ENCODE results near the gene TSC22D3.
"Not testable (repeated sequence)": the region's sequence is repeated elsewhere in the genome, so short reads cannot be mapped to it uniquely, and the experiment has no call there.

The TSC22D3 gene

GRCh38 chrX:107775734-107776511 is at the start of gene TSC22D3:
TSS of gene TSC22D3 (minus strand) at chrX:107775787. CDS start at chrX:107775419, 368 bp downstream.
- in situ Hi-C loops (cut with MboI; ENCODE audit: low sequenced_read_pairs): no loop called here

- in situ Hi-C loops (cut with MboI; ENCODE audit: low sequenced_read_pairs): no loop called here
Observed at GRCh38 chrX:107823456-107823855, 47.9 kb upstream of the TSC22D3 start.

DNA sequence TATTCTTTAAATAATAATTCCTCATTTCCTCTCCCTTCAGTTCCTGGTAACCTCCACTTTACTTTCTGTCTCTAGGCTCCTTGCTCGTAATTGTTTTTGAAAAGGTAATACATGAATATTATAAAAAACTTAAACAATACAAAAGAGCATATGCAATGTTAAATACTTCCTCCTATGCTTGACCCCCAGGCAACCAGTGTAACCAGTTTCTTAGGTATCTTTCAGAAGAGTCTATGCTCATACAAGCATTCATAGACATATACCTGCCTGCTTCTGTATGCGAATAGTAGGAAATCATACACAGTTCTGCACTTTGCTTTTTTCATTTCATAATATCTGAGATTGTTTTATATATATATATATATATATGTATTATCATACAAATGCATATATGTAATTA is 47.5 kb upstream of the TSC22D3 start:
- in situ Hi-C loops (cut with MboI; ENCODE audit: low sequenced_read_pairs): no loop called here

- in situ Hi-C loops (cut with MboI; ENCODE audit: low sequenced_read_pairs): no loop called here
Observed at GRCh38 chrX:107818900-107819521, 43.4 kb upstream of the TSC22D3 start.

DNA sequence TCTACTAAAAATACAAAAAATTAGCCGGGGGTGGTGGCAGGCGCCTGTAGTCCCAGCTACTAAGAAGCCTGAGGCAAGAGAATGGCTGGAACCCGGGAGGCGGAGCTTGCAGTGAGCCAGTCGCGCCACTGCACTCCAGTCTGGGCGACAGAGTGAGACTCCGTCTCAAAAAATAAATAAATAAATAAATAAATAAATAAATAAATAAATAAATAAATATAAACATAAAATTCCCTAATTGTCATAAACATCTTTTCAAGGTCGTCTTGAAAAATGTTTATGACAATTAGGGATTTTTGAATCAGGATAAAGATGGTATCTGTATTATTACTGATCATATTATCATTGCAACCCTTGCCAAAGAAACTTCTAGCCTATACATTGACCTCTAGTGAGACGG is 34.5 kb upstream of the TSC22D3 start:
- in situ Hi-C loops (cut with MboI; ENCODE audit: low sequenced_read_pairs): not testable (repeated sequence)

DNA sequence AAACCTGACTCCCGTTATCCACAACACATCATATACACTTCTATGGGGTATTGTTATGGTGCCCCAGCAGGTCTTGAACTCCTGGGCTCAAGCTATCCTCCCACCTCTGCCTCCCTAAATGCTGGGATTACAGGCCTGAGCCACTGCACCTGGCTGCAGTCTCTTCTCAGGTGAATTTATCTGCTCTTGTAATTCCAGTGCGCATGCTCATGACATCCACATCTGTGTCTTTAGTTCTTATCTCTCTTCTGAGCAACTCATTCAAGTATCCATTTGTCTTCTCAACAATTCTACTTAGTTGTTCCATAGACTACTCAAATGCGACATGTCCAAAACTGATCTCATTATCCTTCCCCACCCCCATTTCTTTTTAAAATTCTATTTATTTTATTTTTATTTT is 29.6 kb upstream of the TSC22D3 start:
- in situ Hi-C loops (cut with MboI; ENCODE audit: low sequenced_read_pairs): no loop called here

- in situ Hi-C loops (cut with MboI; ENCODE audit: low sequenced_read_pairs): no loop called here
Observed at GRCh38 chrX:107804427-107804826, 28.8 kb upstream of the TSC22D3 start.

DNA sequence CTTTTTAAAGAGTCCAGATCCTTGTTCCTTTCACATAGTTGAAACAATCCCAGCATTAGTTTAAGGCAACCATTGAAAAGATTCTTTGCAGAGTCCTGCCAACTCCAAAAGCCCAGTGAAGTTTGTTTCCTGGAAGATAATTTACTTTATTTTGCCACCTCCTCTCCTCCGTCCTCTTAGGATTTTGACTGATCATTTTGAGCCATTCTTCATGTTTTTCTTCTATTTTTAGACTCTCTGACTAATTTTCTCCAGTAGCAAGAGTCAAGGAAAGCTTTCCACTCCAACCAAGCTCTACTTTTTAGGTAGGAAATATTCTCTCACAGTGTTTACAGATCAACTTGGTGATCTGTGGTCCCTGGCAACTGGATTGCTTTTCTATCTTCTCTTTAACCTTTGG is 12.2 kb upstream of the TSC22D3 start:
- in situ Hi-C loops (cut with MboI; ENCODE audit: low sequenced_read_pairs): no loop called here

- in situ Hi-C loops (cut with MboI; ENCODE audit: low sequenced_read_pairs): no loop called here
Observed at GRCh38 chrX:107780525-107780924, 4.9 kb upstream of the TSC22D3 start.

- in situ Hi-C loops (cut with MboI; ENCODE audit: low sequenced_read_pairs): no loop called here
Observed at GRCh38 chrX:107777536-107777832, 1.9 kb upstream of the TSC22D3 start, which contains the start of gene NCBP2L. TSS of gene NCBP2L (plus strand) at chrX:107777733. CDS start at chrX:107794221, 16,488 bp downstream.

DNA sequence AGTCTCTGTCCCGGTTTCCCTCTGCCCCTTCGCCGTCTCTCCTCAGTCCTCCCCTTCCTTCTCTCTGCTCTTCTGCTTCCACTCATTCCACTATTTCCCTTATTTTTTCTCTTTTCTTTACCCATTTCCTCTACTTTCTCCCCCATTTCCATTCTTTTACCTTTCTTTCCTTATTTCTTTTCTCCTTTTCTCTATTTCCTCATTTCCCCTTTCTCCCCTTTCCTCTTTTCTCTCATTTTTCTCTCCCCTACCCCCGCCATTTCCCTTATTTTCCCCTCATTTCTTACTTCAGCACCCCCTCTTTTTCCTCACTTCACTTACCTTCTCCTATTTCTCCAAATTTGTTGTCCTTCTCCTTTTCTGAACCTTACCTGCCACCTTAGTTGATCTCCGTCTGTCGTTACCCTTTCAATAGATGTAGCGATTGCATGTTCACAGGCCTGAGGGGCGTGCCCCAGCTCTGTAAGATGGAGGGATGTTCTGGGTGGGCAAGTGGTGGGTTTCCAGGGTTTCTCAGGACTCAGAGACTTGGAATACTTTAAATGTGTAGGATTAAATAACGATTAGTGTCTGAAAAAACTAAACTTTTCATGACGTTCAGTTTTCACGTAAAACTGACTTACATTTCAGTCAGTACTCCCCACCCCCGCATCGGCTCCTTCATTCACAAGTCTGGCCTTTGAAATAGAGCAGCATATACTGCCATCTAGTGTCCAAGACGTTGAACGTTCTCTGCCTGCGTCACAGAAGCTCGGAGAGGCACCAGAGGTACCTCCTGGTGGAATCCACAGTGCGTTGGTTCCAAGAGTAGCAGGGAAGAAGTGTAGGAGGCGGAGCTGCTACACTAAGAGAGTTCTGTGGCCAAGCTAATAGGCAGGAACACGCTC is 1.3 kb upstream of the TSC22D3 start:
- in situ Hi-C loops (cut with MboI; ENCODE audit: low sequenced_read_pairs): no loop called here

GRCh38 chrX:107775000-107775733 is 420 bp downstream of the TSC22D3 start:
- in situ Hi-C loops (cut with MboI; ENCODE audit: low sequenced_read_pairs): no loop called here

- in situ Hi-C loops (cut with MboI; ENCODE audit: low sequenced_read_pairs): no loop called here
Observed at GRCh38 chrX:107773906-107774435, 1.6 kb downstream of the TSC22D3 start.

- in situ Hi-C loops (cut with MboI; ENCODE audit: low sequenced_read_pairs): no loop called here
Observed at GRCh38 chrX:107773206-107773605, 2.4 kb downstream of the TSC22D3 start.

DNA sequence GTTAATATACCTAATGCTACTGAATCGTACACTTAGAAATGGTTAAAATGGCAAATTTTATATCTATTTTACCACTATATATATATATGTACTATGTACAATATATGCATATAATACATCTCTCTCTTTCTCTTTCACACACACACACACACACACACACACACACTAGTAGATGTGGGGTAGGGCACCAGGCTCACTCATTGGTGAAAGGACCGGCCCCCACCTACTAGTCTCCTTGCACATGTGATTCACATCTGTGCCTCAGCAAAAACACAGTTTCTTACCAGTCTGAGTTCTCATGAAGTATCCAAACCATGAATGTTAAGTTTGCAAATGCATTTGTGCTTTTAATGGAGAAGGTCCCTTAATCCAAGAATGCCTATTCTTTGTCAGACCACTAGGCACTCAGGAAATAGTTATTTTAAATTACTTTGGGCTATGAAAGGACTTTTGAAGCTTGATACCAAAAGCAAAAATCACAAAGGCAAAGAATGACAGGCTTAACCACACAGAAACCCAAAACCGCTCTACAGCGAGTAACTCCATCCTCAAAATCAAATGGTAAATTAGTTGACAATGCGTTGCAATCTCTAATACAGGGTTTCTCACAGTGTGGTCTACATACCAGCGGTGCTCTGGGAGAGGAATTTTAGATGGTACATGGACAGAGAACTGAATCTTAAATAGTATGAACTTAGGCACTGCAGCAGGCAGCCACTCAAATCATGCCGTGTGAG is 5.8 kb downstream of the TSC22D3 start:
- in situ Hi-C loops (cut with MboI; ENCODE audit: low sequenced_read_pairs): no loop called here

- in situ Hi-C loops (cut with MboI; ENCODE audit: low sequenced_read_pairs): no loop called here
Observed at GRCh38 chrX:107768051-107768450, 7.5 kb downstream of the TSC22D3 start.

DNA sequence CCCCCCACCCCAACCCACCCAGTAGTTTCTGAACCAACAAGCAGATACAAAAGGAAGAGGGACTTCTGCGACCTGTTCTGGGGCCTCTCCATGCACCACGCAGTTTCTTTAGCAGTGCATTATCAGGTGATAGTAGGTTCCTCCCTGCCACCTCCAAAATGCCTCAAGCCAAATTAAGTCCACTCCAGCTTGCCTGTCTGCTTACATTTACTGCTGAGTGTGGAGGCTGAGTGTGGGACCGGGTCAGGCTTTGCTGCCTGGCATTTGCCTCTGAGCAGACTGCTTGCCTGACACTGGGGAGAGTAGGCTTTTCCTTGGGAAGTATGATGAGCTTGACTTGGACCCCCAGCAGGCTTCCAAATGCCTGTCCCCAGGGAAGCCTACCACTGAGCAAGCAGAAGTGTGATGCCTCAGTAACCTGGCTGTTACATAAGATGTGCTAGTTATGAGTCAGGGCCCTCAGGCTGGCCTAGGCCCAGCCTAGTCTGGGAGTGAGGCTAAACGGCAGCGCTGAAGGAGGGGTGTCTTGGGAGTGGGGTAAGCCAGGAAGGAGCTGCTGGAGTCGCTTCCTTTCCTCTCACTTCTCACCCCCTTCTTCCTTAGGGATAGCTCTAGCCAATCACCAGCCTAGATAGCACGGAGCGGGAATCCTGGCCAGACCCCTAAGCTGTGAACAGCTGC is 9.0 kb downstream of the TSC22D3 start:
- in situ Hi-C loops (cut with MboI; ENCODE audit: low sequenced_read_pairs): no loop called here

- in situ Hi-C loops (cut with MboI; ENCODE audit: low sequenced_read_pairs): no loop called here
Observed at GRCh38 chrX:107764845-107765608, 10.6 kb downstream of the TSC22D3 start.

DNA sequence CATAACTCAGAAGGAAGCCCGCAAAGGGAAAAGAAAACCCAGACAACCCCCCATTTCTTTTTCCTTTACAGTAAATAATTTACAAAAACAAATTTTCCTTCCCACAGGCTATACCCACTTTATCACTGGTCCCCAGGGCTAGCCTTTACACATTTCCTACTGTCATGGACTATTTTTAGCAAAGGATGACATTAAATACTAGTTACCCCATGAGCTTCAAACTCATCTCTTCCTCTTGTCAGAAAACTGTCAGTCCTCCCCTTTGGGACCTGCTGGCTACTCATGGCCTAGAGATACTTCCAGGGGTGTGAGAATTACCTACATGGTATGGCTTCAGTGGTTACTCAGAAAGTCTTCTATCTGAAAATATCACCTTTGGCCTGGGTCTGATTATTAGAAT is 11.9 kb downstream of the TSC22D3 start:
- in situ Hi-C loops (cut with MboI; ENCODE audit: low sequenced_read_pairs): no loop called here
